ENCODE results near the gene MUC3A.
"Not testable (repeated sequence)": the region's sequence is repeated elsewhere in the genome, so short reads cannot be mapped to it uniquely, and the experiment has no call there.

MUC3A gene

GRCh38 chr7:100971111-100972001 lies 22.0 kb downstream of the MUC3A start:
- DNase-seq, result no peak

- DNase-seq, result no peak
Observed at GRCh38 chr7:100972002-100972347, 22.6 kb downstream of the MUC3A start.

- DNase-seq, result no peak
Observed at GRCh38 chr7:100974021-100974420, 24.7 kb downstream of the MUC3A start.

- no peak for DNase-seq
Observed at GRCh38 chr7:100975371-100975821, 26.1 kb downstream of the MUC3A start.

GRCh38 chr7:100978300-100978699 lies 29.0 kb downstream of the MUC3A start:
- DNase-seq, result no peak

GRCh38 chr7:100983451-100984187 lies 34.3 kb downstream of the MUC3A start:
- no peak for DNase-seq

- not testable (repeated sequence) for DNase-seq
Observed at GRCh38 chr7:100984241-100984918, 35.0 kb downstream of the MUC3A start.

GRCh38 chr7:100985033-100985797 lies 35.9 kb downstream of the MUC3A start:
- not testable (repeated sequence) for DNase-seq

GRCh38 chr7:100991631-100992030 lies 42.3 kb downstream of the MUC3A start:
- DNase-seq, result no peak

GRCh38 chr7:100992280-100992679 lies 42.9 kb downstream of the MUC3A start:
- not testable (repeated sequence) for DNase-seq

- not testable (repeated sequence) for DNase-seq
Observed at GRCh38 chr7:100994671-100995070, 45.3 kb downstream of the MUC3A start.

GRCh38 chr7:100998530-100998929 lies 49.2 kb downstream of the MUC3A start:
- DNase-seq, result not testable (repeated sequence)

GRCh38 chr7:100999334-100999733 lies 50.0 kb downstream of the MUC3A start:
- DNase-seq, result not testable (repeated sequence)

GRCh38 chr7:101000025-101000424 lies 50.7 kb downstream of the MUC3A start:
- not testable (repeated sequence) for DNase-seq

GRCh38 chr7:101002333-101002732 lies 53.0 kb downstream of the MUC3A start:
- DNase-seq, result not testable (repeated sequence)

- not testable (repeated sequence) for DNase-seq
Observed at GRCh38 chr7:101007361-101007760, 58.0 kb downstream of the MUC3A start.

GRCh38 chr7:101009629-101010028 lies 60.3 kb downstream of the MUC3A start:
- DNase-seq, result no peak

- no peak for DNase-seq
Observed at GRCh38 chr7:101012931-101013330, 63.6 kb downstream of the MUC3A start.

GRCh38 chr7:101015626-101016025 lies 66.3 kb downstream of the MUC3A start:
- DNase-seq, result no peak

GRCh38 chr7:101017064-101017777 lies 67.9 kb downstream of the MUC3A start:
- DNase-seq, result peak; percentile 78
